Germinal center (tissue), 1 donor: ENCODE measurements around the gene B4GALT3.

ENCODE experiments used
- DNase-seq: peaks from one replicate; pipeline ENCODE4 v3.0.0; 2012; ENCODE audit warnings: mixed read lengths, low spot score

B4GALT3 gene

DNA sequence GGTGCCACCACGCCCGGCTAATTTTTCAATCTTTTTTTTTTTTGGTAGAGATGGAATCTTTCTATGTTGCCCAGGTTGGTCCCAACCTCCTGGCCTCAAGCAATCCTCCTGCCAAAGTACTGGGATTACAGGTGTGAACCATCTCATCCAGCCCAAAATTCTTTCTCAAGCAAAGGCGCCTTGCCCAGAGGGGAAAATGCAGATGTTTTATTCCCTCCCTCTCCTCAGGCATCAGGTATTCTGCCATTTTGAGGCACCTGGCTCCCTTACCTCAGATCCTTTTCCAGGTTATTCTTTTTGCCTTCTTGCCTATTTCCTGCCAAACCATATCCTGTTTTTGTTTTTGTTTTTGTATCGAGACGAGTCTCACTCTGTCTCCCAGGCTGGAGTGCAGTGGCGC lies 11.1 kb upstream of the B4GALT3 start:
- no peak for DNase-seq

- no peak for DNase-seq
Measured at GRCh38 chr1:161187311-161187710, 10.0 kb upstream of the B4GALT3 start.

DNA sequence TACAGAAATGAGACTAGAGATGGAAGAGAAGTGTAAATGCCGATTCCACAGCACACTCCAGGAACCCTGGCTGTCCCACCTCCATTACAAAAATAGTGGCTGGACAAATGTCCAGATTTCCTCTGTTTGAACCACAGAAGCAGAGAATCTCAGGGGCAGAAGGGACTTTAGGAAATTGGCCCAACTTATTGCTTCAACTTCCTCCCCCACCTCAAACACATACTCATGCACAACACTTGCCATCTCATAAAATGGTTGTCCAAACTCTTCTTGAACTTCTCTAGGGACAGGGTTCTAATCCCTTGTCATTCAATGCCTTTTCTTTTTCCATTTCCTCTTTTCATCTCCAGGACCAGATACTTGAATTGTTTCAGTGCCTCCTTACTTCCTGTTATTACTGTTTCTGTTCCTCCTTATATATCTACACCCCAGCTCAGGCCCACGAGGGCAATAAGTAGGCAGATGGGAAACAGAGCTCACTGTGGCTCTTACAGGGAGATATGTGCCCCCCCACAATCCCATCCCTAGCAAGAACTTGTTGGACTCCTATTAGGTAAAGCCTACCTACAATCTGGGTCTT lies 8.5 kb upstream of the B4GALT3 start:
- peak; percentile 77 for DNase-seq

- peak; percentile 88 for DNase-seq
Measured at GRCh38 chr1:161185282-161185682, 8.0 kb upstream of the B4GALT3 start.

- DNase-seq, result no peak
Measured at GRCh38 chr1:161182214-161182613, 4.9 kb upstream of the B4GALT3 start.

GRCh38 chr1:161180639-161181038 lies 3.3 kb upstream of the B4GALT3 start:
- DNase-seq, result no peak

GRCh38 chr1:161179698-161180097 lies 2.4 kb upstream of the B4GALT3 start:
- no peak for DNase-seq

- DNase-seq, result no peak
Measured at GRCh38 chr1:161177936-161178244, 583 bp upstream of the B4GALT3 start.

DNA sequence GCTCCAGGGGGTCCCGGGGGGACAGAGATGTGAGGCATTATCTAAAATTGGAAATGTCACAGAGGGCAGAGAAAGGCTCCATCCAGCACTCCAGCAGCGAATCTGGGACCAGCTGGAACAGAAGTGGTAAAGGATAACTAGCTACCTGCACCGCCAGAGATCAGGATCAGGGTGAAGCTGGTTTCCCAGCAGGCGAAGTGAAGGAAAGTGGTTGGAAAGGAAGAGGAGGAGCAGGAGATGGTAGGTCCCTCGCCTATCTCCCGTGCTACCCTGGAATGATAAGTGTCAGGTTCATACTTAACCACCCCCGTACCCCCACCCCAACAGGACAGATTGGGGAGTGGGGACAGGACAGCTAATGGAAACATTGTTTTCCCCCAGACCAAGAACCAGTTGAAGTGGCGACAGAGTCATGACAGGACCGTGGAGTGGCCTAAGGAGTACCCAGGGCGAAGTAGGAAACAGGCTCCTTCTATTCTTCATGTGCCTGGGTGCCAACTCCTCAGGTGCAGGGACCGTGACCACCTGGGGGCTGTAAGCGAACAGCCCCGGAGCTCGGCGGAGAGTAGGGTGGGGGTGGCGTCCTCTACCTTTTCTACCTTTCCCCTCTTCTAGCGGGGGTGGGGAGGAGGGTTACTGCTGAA lies 717 bp downstream of the B4GALT3 start:
- DNase-seq, result no peak

GRCh38 chr1:161175771-161176453 lies 1.4 kb downstream of the B4GALT3 start:
- DNase-seq, result peak; percentile 66

- no peak for DNase-seq
Measured at GRCh38 chr1:161174911-161175310, 2.4 kb downstream of the B4GALT3 start.

- no peak for DNase-seq
Measured at GRCh38 chr1:161173711-161174110, 3.6 kb downstream of the B4GALT3 start.

DNA sequence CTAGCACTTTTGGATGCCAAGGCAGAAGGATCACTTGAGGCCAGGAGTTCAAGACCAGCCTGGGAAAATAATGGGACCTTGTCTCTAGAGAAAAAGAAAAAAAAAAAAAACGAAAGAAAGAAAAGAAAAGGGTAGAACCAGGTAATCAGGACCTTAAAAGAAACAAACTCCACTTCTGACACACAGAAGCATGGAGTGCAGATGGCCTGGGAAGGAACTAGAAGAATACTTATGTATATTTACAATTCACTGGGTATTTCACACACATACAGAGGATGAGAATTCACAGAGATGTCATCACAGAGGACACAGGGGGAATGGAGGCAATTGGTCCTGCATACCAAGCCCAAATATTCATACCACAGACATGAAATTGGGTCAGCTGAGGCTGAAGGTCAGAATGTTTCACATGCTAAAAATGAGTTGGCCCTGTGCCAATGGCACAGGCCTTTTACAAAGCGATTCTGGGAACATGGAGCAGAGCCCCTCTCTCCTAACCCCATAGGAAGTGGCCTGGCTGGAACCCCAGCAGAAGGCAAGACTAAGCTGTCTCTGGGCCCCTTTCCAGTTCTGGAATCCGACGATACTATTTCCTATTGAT lies 4.4 kb downstream of the B4GALT3 start:
- DNase-seq, result no peak

DNA sequence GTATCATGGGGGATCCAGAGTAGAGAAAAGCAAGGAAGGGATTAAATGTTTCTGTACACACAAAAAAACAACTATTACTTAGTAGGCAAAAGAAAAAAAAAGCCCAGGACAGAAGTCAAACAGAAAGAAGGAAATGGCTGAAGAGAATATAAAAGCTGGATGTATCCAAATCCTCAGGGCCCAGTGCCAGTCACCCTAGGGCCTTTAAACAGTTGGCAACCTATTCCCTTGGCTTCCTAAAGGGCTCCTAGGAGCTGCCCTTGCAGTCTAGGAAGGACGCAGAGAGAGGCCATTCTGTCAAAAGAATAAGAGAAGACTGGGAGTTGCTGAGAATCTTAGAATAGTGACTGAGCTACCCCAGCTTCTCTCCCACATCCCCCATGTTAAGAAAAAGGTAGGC lies 5.0 kb downstream of the B4GALT3 start:
- DNase-seq, result no peak

DNA sequence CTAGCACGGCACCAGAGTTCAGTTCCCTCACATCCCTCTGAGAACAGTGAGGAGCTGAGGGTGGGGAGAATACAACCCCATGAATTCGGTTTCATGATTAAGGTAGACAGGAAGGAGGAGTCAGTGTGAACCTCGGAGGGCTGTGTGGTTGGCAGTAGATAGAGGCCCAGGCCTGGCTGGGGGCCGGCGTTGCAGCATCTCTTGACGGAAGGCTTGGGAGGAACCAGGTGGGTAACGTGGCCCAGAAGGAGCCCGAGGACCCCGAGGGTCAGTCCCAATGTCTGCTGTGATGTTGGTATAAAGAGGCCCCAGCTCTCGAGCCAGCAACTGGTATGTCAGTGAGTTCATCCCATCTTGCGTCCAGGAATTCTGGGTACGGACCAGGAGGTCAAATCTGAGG lies 5.6 kb downstream of the B4GALT3 start:
- DNase-seq, result no peak

DNA sequence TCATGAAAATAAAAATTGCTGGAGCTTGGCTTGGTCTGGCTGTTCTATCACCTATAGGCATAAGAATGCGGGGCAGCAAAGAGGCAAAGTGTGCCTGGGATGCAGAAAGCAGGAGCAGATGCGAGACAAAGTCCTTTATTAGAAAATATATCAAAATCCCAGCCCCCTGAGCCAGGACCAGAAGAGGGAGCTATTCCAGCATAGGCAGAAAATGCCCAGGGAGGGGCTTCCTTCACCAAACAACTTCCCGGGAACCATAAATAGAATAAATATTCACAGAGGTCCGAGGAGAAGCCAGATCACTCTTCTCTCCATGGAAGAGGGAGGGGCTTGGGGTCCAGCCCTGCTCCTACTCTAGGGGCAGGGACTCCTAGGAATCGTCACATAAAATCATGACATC lies 6.1 kb downstream of the B4GALT3 start:
- DNase-seq, result no peak

- no peak for DNase-seq
Measured at GRCh38 chr1:161168906-161169305, 8.4 kb downstream of the B4GALT3 start.

GRCh38 chr1:161166669-161167548 lies 10.4 kb downstream of the B4GALT3 start:
- no peak for DNase-seq

DNA sequence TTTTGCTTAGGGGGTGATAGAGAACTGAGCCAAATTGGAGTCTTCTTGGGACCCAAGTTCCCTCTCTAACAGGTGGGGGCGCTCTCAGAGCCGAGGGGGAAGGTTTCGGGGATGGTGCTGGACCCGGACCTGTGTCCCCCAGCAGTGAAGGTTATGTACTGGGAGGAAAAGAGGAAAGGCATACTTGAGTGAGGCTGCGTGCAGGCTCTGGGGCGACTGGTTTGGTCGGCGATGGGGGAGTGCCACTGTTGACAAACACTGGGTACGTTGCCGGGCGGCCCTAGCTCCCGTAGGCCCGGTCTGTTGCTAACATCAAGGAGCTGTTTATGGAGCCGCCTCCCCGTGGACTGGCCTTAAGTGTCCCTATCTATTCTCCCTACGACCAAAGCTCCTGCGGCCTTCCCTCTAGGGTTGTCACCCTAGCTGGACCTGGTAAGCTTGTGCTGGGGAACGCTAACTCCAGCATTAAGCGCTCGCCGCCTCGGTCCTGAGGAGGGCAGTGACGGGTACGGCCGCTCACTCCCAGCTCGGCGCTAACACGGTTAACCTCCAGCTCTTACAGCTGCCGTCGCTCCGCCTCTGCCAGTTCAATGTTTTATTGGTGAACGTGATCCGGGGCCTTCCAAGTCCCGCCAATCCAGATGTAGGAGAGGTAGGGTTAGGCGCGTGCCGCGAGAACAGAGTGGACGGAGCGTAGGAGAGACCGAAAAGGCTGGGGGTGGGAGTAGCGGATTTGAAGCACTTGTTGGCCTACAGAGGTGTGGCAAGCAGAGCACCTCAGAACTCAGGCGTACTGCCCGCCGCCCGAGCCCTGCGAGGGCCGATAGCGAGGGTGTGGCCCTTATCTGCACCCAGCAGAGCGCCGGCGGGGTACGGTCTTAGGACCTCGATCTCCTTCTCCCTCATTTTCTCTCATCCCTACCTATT lies 11.3 kb downstream of the B4GALT3 start, which contains the start of gene PPOX:
Gene PPOX (plus strand): TSS at position 685 of the 927 bp plus-strand sequence. CDS start 422 bp downstream, outside the sequence.
- DNase-seq, result peak; percentile 92

DNA sequence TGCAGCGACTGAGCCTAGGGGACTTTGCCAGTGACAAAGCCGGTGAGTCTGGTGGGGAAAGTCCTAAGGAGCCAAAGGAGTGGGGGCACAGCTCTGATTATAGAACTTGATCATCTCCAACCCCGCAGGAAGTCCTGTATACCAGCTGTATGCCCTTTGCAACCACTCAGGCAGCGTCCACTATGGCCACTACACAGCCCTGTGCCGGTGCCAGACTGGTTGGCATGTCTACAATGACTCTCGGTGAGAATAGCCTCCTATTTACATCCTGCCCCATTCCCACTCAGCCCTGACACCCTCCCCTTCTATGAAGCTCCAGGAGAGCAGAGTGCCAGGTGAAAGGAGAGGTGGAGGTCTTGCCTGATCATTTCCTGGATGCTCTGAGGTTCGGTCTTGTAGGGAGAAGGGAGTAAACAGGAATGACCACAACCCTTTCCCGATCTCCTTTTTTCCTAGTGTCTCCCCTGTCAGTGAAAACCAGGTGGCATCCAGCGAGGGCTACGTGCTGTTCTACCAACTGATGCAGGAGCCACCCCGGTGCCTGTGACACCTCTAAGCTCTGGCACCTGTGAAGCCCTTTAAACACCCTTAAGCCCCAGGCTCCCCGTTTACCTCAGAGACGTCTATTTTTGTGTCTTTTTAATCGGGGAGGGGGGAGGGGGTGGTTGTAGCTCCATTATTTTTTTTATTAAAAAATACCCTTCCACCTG lies 12.3 kb downstream of the B4GALT3 start:
- DNase-seq, result no peak
